IMR-90 (cell line): ENCODE data around the gene SMIM5. TPM values are rescaled to one million over a fixed set of nuclear protein-coding genes. Genes with fewer than 3 reads are reported as not detected.

ENCODE experiments used
- ATAC-seq: fragments of 200-7000 bp; cut with Tn5 transposase; 2 replicates; pipeline ENCODE4 v1.9.1; 2020; ENCODE audit warnings: low read depth, mild to moderate bottlenecking, moderate library complexity
- BruUV-seq: library from RNA; stranded (reverse); fragments of 400-500 nt; replicated peaks from 2 replicates; lab custom pipeline; 2021; lab: Mats Ljungman, UMichigan
- CTCF ChIA-PET: fragments of 300-600 bp; formaldehyde crosslinking; extraction: SDS; loops from one replicate; lab custom pipeline; 2021; ENCODE audit warnings: antibody characterized with exemption; lab: Yijun Ruan, JAX
- POLR2A ChIA-PET: fragments of 300-600 bp; sonication (Branson Sonifier 250); formaldehyde crosslinking; loops from one replicate; lab custom pipeline; 2022; ENCODE audit warnings: antibody characterized with exemption; ENCODE audit not compliant: unreplicated experiment; lab: Charles Lee
- DNase-seq: peaks from one replicate; pipeline ENCODE4 v3.0.0; 2013
- H2AFZ ChIP-seq: replicated peaks from 2 replicates; pipeline ENCODE3; 2013; ENCODE audit warnings: low read length, mild to moderate bottlenecking; ENCODE audit not compliant: poor library complexity
- H2AK5ac ChIP-seq: 2 replicates; pipeline ENCODE4 v1.6.1; 2013; ENCODE audit warnings: low read depth, low read length, inconsistent platforms
- H2AK9ac ChIP-seq: replicated peaks from 2 replicates; pipeline ENCODE3; 2013; ENCODE audit warnings: mild to moderate bottlenecking, low read depth, low read length, moderate library complexity; ENCODE audit not compliant: poor library complexity
- H2BK120ac ChIP-seq: 2 replicates; pipeline ENCODE4 v1.6.1; 2013; ENCODE audit warnings: low read depth, low read length, inconsistent platforms
- H2BK15ac ChIP-seq: 3 replicates; pipeline ENCODE4 v1.6.1; 2013; ENCODE audit warnings: low read depth, low read length, inconsistent platforms
- H2BK20ac ChIP-seq: 2 replicates; pipeline ENCODE4 v1.6.1; 2013; ENCODE audit warnings: low read depth, mild to moderate bottlenecking, inconsistent platforms, low read length, moderate library complexity
- H2BK5ac ChIP-seq: 2 replicates; pipeline ENCODE4 v1.6.1; 2013; ENCODE audit warnings: mild to moderate bottlenecking, low read depth, low read length, inconsistent platforms; ENCODE audit not compliant: poor library complexity, severe bottlenecking
- H3K14ac ChIP-seq: replicated peaks from 2 replicates; pipeline ENCODE4 v1.6.1; 2013; ENCODE audit warnings: low read depth, low read length, inconsistent platforms
- H3K18ac ChIP-seq: 2 replicates; pipeline ENCODE4 v1.6.1; 2013; ENCODE audit warnings: low read depth, low read length, control low read depth
- H3K23ac ChIP-seq: 2 replicates; pipeline ENCODE4 v1.6.1; 2013; ENCODE audit warnings: low read depth, low read length, inconsistent platforms
- H3K27ac ChIP-seq: 2 replicates; pipeline ENCODE4 v1.5.1; 2013; ENCODE audit warnings: mild to moderate bottlenecking, control low read depth, low read length; ENCODE audit not compliant: insufficient read depth
- H3K27me3 ChIP-seq: 2 replicates; pipeline ENCODE4 v1.6.1; 2013; ENCODE audit warnings: low read length; ENCODE audit not compliant: control insufficient read depth, insufficient read depth
- H3K36me3 ChIP-seq: 2 replicates; pipeline ENCODE4 v1.6.1; 2013; ENCODE audit warnings: low read length, mixed read lengths; ENCODE audit not compliant: control insufficient read depth, insufficient read depth
- H3K4ac ChIP-seq: 2 replicates; pipeline ENCODE4 v1.6.1; 2013; ENCODE audit warnings: low read depth, low read length, inconsistent platforms
- H3K4me1 ChIP-seq: 2 replicates; pipeline ENCODE4 v1.6.1; 2013; ENCODE audit warnings: low read length, mixed read lengths; ENCODE audit not compliant: control insufficient read depth, insufficient read depth
- H3K4me2 ChIP-seq: 2 replicates; pipeline ENCODE4 v1.6.1; 2013; ENCODE audit warnings: low read depth, mild to moderate bottlenecking, control low read depth, low read length, moderate library complexity
- H3K4me3 ChIP-seq: 2 replicates; pipeline ENCODE4 v1.5.1; 2013; ENCODE audit warnings: low read depth, mild to moderate bottlenecking, control low read depth, low read length, moderate library complexity; ENCODE audit not compliant: insufficient read depth
- H3K56ac ChIP-seq: 2 replicates; pipeline ENCODE4 v1.6.1; 2013; ENCODE audit warnings: low read length, inconsistent platforms; ENCODE audit not compliant: insufficient read depth; ENCODE audit errors: extremely low read depth
- H3K79me1 ChIP-seq, 2 experiments: 2 replicates each; pipeline ENCODE4 v1.6.1; 2013; ENCODE audit warnings: low read length in 2 of 2, inconsistent platforms in 1 of 2, low read depth in 1 of 2
- H3K9ac ChIP-seq: 2 replicates; pipeline ENCODE4 v1.6.1; 2013; ENCODE audit warnings: low read depth, low read length, control low read depth
- H3K9me1 ChIP-seq: 2 replicates; pipeline ENCODE4 v1.6.1; 2013; ENCODE audit warnings: low read length, inconsistent platforms; ENCODE audit not compliant: insufficient read depth
- H3K9me3 ChIP-seq: 2 replicates; pipeline ENCODE4 v1.6.1; 2013; ENCODE audit warnings: low read length; ENCODE audit not compliant: control insufficient read depth, insufficient read depth
- H4K20me1 ChIP-seq: 2 replicates; pipeline ENCODE4 v1.6.1; 2013; ENCODE audit warnings: low read length, inconsistent platforms; ENCODE audit not compliant: insufficient read depth
- H4K5ac ChIP-seq: 2 replicates; pipeline ENCODE4 v1.6.1; 2013; ENCODE audit warnings: mild to moderate bottlenecking, low read depth, low read length, control low read depth
- H4K8ac ChIP-seq, 2 experiments: 2 replicates each; pipeline ENCODE4 v1.6.1; 2013; ENCODE audit warnings: low read depth in 2 of 2, low read length in 2 of 2, control low read depth in 1 of 2, inconsistent platforms in 1 of 2
- H4K91ac ChIP-seq: 2 replicates; pipeline ENCODE4 v1.6.1; 2013; ENCODE audit warnings: low read depth, low read length, inconsistent platforms; ENCODE audit not compliant: insufficient read depth
- CHD1 ChIP-seq: IDR thresholded peaks from 2 replicates; pipeline ENCODE4 v1.6.1; 2012; ENCODE audit warnings: low read depth, low read length, improper control_type of control experiment
- FOS ChIP-seq: fragments of 150-350 bp; IDR thresholded peaks from 2 replicates; pipeline ENCODE4 v1.6.1; 2016; ENCODE audit warnings: low read depth, low read length
- MAFK ChIP-seq: IDR thresholded peaks from 2 replicates; pipeline ENCODE4 v1.6.1; 2012; ENCODE audit warnings: low read depth, low read length, improper control_type of control experiment
- MAZ ChIP-seq: IDR thresholded peaks from 2 replicates; pipeline ENCODE4 v1.6.1; 2012; ENCODE audit warnings: low read depth, mild to moderate bottlenecking, low read length, improper control_type of control experiment, moderate library complexity, borderline replicate concordance
- NFE2L2 ChIP-seq: fragments of 150-350 bp; IDR thresholded peaks from 2 replicates; pipeline ENCODE4 v1.6.1; 2016; ENCODE audit warnings: low read depth, mild to moderate bottlenecking, low read length
- RAD21 ChIP-seq: IDR thresholded peaks from 2 replicates; pipeline ENCODE4 v1.6.1; 2012; ENCODE audit warnings: low read length, improper control_type of control experiment
- RCOR1 ChIP-seq: IDR thresholded peaks from 2 replicates; pipeline ENCODE4 v1.6.1; 2012; ENCODE audit warnings: mild to moderate bottlenecking, low read length, improper control_type of control experiment; ENCODE audit not compliant: insufficient replicate concordance
- SMC3 ChIP-seq: fragments of 150-350 bp; IDR thresholded peaks from 2 replicates; pipeline ENCODE4 v1.6.1; 2016; ENCODE audit warnings: low read depth, mild to moderate bottlenecking, antibody characterized with exemption, low read length, moderate library complexity
- USF2 ChIP-seq: fragments of 150-350 bp; IDR thresholded peaks from 2 replicates; pipeline ENCODE4 v1.6.1; 2017; ENCODE audit warnings: mild to moderate bottlenecking, antibody characterized with exemption, low read length, low read depth
- WGBS, 2 experiments: methylation state at CpG; one replicate each; pipeline versions ENCODE4 v1.1.5 to v1.1.7; 2013; ENCODE audit warnings: missing lambda C conversion rate in 2 of 2; ENCODE audit not compliant: insufficient read length in 1 of 2; ENCODE audit errors: extremely low coverage in 2 of 2; 5-methylcytosine and 5-hydroxymethylcytosine counted together
- dilution Hi-C: fragments of 300-500 bp; cut with HindIII; formaldehyde crosslinking; loops from one replicate; pipeline ENCODE4 v1.14.3; 2018; ENCODE audit warnings: low sequenced_read_pairs; ENCODE audit not compliant: unreplicated experiment
- in situ Hi-C: fragments of 300-500 bp; cut with MboI; formaldehyde crosslinking; loops from 3 replicates; pipeline ENCODE4 v1.14.3; 2019; ENCODE audit warnings: low sequenced_read_pairs, inconsistent platforms, mixed read lengths
- intact Hi-C: fragments of 100-400 bp; cut with micrococcal nuclease; formaldehyde crosslinking; loops from 2 replicates; pipeline ENCODE4 v1.10.0; 2022
- polyA plus RNA-seq, 3 experiments: library from polyadenylated mRNA; depleted of rRNA; stranded (reverse); fragments of >200 nt; gene quantifications; 2 replicates each; pipeline ENCODE4 v1.2.3, GENCODE V29; 2012; ENCODE audit warnings: low replicate concordance in 1 of 3
- total RNA-seq: library from RNA; depleted of rRNA; stranded (reverse); fragments of >200 nt; gene quantifications from 2 replicates; pipeline ENCODE4 v1.2.3, GENCODE V29; 2012

Gene SMIM5
- total and polyA plus RNA-seq, 2 of the 4 experiments (the other 2 are of a cell fraction), result not detected

- H3K79me1 ChIP-seq, result no peaks in the 10 kb centered on the region; a peak in 1 of 4 replicates
- no peak overlapping the region for H2BK5ac ChIP-seq
- no peak overlapping the region for H2BK20ac ChIP-seq
- 98 to 100% methylated on average over 1 to 6 of the region's 17 CpGs for WGBS, 2 experiments
- POLR2A ChIA-PET, result no interaction called here
- no peak overlapping the region for H2AFZ ChIP-seq
- H2BK15ac ChIP-seq, result no peak overlapping the region
- H3K9me3 ChIP-seq, result no peaks in the 10 kb centered on the region
- CTCF ChIA-PET, result interaction anchor here (5.1 kb wide), 1 partner anchor 10 kb away, joined by 30 read pairs; the partner anchor contains the start of gene SMIM5
- no peak overlapping the region for H2AK5ac ChIP-seq
- H3K27me3 ChIP-seq, result no peaks in the 10 kb centered on the region
- no peak overlapping the region for H2BK120ac ChIP-seq
- H3K4me3 ChIP-seq, result no peak overlapping the region
- no peak overlapping the region for H4K8ac ChIP-seq
- in situ Hi-C loops (no loop called here), intact Hi-C loops (no loop called here), dilution Hi-C loops (no loop called here)
- no peak overlapping the region for H4K5ac ChIP-seq
- no peak overlapping the region for H3K14ac ChIP-seq
- no peak overlapping the region for H4K91ac ChIP-seq
- no peak overlapping the region for H3K9ac ChIP-seq
- ATAC-seq (no peak), DNase-seq (no peak)
- H3K56ac ChIP-seq, result no peak overlapping the region
- no peak overlapping the region for H3K4me2 ChIP-seq
- no TSS peak for BruUV-seq
- H3K18ac ChIP-seq, result no peak overlapping the region
- H3K4ac ChIP-seq, result no peak overlapping the region
- H4K20me1 ChIP-seq, result no peaks in the 10 kb centered on the region; the same call in 1 of the 2 replicates
- H3K36me3 ChIP-seq, result peaks cover 15% of the 10 kb centered on the region
- H3K27ac ChIP-seq, result no peak overlapping the region
- TF ChIP-seq RAD21 (no peak), NFE2L2 (no peak), CHD1 (no peak), FOS (no peak), SMC3 (no peak), MAZ (no peak), USF2 (no peak), RCOR1 (no peak), MAFK (no peak)
- no peak overlapping the region for H2AK9ac ChIP-seq
- H3K9me1 ChIP-seq, result no peaks in the 10 kb centered on the region
- no peak overlapping the region for H3K23ac ChIP-seq
- no peaks in the 10 kb centered on the region for H3K4me1 ChIP-seq
Measured at GRCh38 chr17:75642784-75643642, 9.8 kb downstream of the SMIM5 start.
